B cell (primary cell): ENCODE results near the gene NRF1.

Experiments
- EZH2 ChIP-seq: IDR thresholded peaks from 2 replicates; pipeline ENCODE4 v1.6.1; 2012; ENCODE audit warnings: borderline replicate concordance, low read depth, mild to moderate bottlenecking, moderate library complexity, low read length; ENCODE audit not compliant: insufficient read depth, poor library complexity, severe bottlenecking
- TF ChIP-seq, protein P1 (sequence below): fragments of 200-600 bp; IDR thresholded peaks from one replicate; pipeline ENCODE4 v1.8.0; 2022; ENCODE audit warnings: antibody characterized with exemption, mild to moderate bottlenecking

DNA sequence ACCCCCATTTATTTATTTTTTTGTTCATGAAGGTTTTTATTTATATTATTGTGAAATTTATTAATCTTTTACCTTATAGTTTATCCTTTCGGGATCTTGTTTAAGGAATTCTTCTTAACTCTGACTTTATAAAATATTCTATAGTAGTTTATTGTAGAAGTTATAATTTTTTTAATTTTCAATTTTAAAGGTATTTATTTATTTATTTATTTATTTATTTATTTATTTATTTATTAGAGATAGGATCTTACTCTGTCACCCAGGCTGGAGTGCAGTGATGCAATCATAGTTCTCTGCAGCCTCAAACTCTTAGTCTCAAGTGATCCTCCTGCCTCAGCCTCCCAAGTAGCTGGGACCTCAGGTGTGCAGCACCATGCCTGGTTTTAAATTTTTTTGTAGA is 56.0 kb downstream of the NRF1 start:
- TF ChIP-seq, protein P1, sequence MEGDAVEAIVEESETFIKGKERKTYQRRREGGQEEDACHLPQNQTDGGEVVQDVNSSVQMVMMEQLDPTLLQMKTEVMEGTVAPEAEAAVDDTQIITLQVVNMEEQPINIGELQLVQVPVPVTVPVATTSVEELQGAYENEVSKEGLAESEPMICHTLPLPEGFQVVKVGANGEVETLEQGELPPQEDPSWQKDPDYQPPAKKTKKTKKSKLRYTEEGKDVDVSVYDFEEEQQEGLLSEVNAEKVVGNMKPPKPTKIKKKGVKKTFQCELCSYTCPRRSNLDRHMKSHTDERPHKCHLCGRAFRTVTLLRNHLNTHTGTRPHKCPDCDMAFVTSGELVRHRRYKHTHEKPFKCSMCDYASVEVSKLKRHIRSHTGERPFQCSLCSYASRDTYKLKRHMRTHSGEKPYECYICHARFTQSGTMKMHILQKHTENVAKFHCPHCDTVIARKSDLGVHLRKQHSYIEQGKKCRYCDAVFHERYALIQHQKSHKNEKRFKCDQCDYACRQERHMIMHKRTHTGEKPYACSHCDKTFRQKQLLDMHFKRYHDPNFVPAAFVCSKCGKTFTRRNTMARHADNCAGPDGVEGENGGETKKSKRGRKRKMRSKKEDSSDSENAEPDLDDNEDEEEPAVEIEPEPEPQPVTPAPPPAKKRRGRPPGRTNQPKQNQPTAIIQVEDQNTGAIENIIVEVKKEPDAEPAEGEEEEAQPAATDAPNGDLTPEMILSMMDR = no peak
- TF ChIP-seq EZH2 = no peak
